Measurements from ENCODE around the gene PIGB.
A peak's percentile ranks its signal among the peaks of the same experiment; 100 is the strongest.
"Not testable (repeated sequence)": the region's sequence is repeated elsewhere in the genome, so short reads cannot be mapped to it uniquely, and the experiment has no call there.

Gene PIGB

DNA sequence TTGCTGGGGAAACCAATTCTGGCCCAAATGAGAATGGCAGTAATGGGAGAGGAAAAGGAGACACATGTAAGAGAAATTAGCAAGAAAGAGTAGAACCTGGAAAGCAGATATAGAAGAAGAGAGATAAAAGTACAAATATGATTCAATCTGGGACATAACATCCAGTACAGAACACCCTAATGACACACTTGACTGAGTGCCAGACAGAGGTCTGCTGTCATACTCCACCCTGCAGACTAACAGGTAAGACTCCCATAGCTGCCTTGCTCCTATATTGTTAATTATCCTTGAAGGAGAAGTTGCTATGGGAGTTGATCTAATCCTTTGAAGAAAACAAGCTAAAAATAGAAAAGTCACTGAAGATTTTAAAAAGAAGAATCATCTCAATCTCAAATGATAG is 68.0 kb downstream of the PIGB start:
- H3K27ac ChIP-seq: no peak overlapping the region
- no peak for TF ChIP-seq CTCF (conservative IDR thresholded peaks at IDR 0.05)

- H3K27ac ChIP-seq: no peak overlapping the region
- TF ChIP-seq CTCF (conservative IDR thresholded peaks at IDR 0.05): no peak
These were observed 70.2 kb downstream of the PIGB start for GRCh38 chr15:55389264-55389607.

- TF ChIP-seq CTCF (conservative IDR thresholded peaks at IDR 0.05): no peak
- peak overlapping the region; percentile 79 for H3K27ac ChIP-seq
These were observed 75.7 kb downstream of the PIGB start for GRCh38 chr15:55394694-55395093.

DNA sequence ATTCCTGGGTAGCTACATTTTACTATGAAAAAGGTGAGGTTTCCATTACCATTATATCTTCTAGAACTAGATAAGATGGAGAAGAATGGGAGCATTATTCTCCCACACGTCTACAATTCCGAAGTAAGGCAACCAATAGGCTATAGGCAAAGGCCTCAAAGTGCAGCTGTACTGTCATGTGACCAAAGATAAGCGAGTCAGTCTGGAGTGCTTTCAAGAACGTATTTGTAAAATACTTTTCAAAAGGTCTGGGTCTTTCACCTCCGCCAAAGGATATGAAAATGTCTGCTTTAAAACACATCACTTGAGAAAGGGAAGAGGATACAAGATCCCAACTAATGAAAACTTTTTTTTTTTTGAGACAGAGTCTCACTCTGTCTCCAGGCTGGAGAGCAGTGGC is 79.2 kb downstream of the PIGB start:
- no peak for TF ChIP-seq CTCF (conservative IDR thresholded peaks at IDR 0.05)
- H3K27ac ChIP-seq: no peak overlapping the region

GRCh38 chr15:55400050-55400449 is 81.0 kb downstream of the PIGB start:
- H3K27ac ChIP-seq: not testable (repeated sequence)

GRCh38 chr15:55401786-55402246 is 82.8 kb downstream of the PIGB start:
- H3K27ac ChIP-seq: no peak overlapping the region
- TF ChIP-seq CTCF (conservative IDR thresholded peaks at IDR 0.05): no peak

- no peak for TF ChIP-seq CTCF (conservative IDR thresholded peaks at IDR 0.05)
- no peak overlapping the region for H3K27ac ChIP-seq
These were observed 83.7 kb downstream of the PIGB start for GRCh38 chr15:55402707-55403106.

DNA sequence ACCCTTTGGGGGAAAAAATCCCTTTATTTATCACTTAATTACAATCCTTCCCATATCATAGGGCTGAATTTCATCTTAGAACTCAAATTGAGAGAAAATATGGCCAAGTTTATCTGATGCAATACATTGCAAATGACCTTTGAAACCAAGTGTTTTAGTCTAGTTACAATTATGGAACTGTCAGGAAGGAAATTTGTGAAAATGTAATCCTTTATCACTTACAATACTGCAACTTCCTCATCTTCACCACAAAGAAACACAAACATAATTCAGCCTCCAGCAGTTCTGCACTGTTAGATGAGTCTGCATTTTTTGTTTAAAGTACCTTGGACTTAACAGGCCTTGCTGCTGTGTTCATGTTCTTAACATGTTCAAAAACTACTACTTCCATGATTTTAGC is 84.5 kb downstream of the PIGB start:
- no peak overlapping the region for H3K27ac ChIP-seq
- no peak for TF ChIP-seq CTCF (conservative IDR thresholded peaks at IDR 0.05)
